HEK293T (cell line): Measurements from ENCODE around the gene GYG2.

ENCODE experiments used
- CTCF ChIA-PET: fragments of 350-600 bp; formaldehyde crosslinking; extraction: SDS; loops from one replicate; lab custom pipeline; 2021; ENCODE audit warnings: antibody characterized with exemption, inconsistent platforms; lab: Yijun Ruan, JAX
- POLR2A ChIA-PET: fragments of 350-600 bp; formaldehyde crosslinking; extraction: SDS; loops from one replicate; lab custom pipeline; 2020; ENCODE audit warnings: antibody characterized with exemption, inconsistent platforms; lab: Yijun Ruan, JAX
- DNase-seq: peaks from one replicate; pipeline ENCODE4 v3.0.0; 2012; ENCODE audit warnings: mixed read lengths; ENCODE audit errors: extremely low spot score
- ARNT ChIP-seq: fragments of 450-650 bp; IDR thresholded peaks from 2 replicates; pipeline ENCODE4 v1.6.1; 2017; ENCODE audit warnings: mild to moderate bottlenecking
- BHLHE40 ChIP-seq: fragments of 450-650 bp; IDR thresholded peaks from 2 replicates; pipeline ENCODE4 v1.6.1; 2016; ENCODE audit warnings: mild to moderate bottlenecking, moderate library complexity, borderline replicate concordance
- CTBP1 ChIP-seq: fragments of 450-650 bp; IDR thresholded peaks from 2 replicates; pipeline ENCODE4 v1.6.1; 2016; ENCODE audit warnings: borderline replicate concordance
- ELF4 ChIP-seq: fragments of 450-650 bp; IDR thresholded peaks from 2 replicates; pipeline ENCODE4 v1.6.1; 2017; ENCODE audit warnings: antibody characterized with exemption
- FOXA1 ChIP-seq: fragments of 450-650 bp; IDR thresholded peaks from 2 replicates; pipeline ENCODE4 v1.6.1; 2016; ENCODE audit warnings: mild to moderate bottlenecking
- FOXK2 ChIP-seq: fragments of 450-650 bp; IDR thresholded peaks from 2 replicates; pipeline ENCODE4 v1.6.1; 2016; ENCODE audit warnings: mild to moderate bottlenecking
- FOXM1 ChIP-seq: fragments of 450-650 bp; IDR thresholded peaks from 2 replicates; pipeline ENCODE4 v1.6.1; 2017; ENCODE audit warnings: mild to moderate bottlenecking, borderline replicate concordance
- HDGF ChIP-seq: fragments of 450-650 bp; IDR thresholded peaks from 2 replicates; pipeline ENCODE4 v1.6.1; 2017; ENCODE audit warnings: antibody characterized with exemption, borderline replicate concordance
- L3MBTL2 ChIP-seq: fragments of 450-650 bp; conservative IDR thresholded peaks from 2 replicates; pipeline ENCODE4 v1.6.1; 2016; ENCODE audit warnings: mild to moderate bottlenecking
- LEF1 ChIP-seq: fragments of 450-650 bp; IDR thresholded peaks from 2 replicates; pipeline ENCODE4 v1.6.1; 2017; ENCODE audit warnings: mild to moderate bottlenecking, borderline replicate concordance
- NFRKB ChIP-seq: fragments of 450-650 bp; IDR thresholded peaks from 2 replicates; pipeline ENCODE4 v1.6.1; 2016; ENCODE audit warnings: mild to moderate bottlenecking, moderate library complexity
- SP1 ChIP-seq: fragments of 450-650 bp; IDR thresholded peaks from 2 replicates; pipeline ENCODE4 v1.6.1; 2017
- SUZ12 ChIP-seq: fragments of 450-650 bp; IDR thresholded peaks from 2 replicates; pipeline ENCODE4 v1.6.1; 2016; ENCODE audit warnings: mild to moderate bottlenecking
- TARDBP ChIP-seq: fragments of 450-650 bp; IDR thresholded peaks from 2 replicates; pipeline ENCODE4 v1.6.1; 2016
- ZNF384 ChIP-seq: fragments of 450-650 bp; IDR thresholded peaks from 2 replicates; pipeline ENCODE4 v1.6.1; 2016
- TF ChIP-seq, protein P1 (sequence below): fragments of 450-650 bp; IDR thresholded peaks from 2 replicates; pipeline ENCODE4 v1.6.1; 2016

Gene GYG2

DNA sequence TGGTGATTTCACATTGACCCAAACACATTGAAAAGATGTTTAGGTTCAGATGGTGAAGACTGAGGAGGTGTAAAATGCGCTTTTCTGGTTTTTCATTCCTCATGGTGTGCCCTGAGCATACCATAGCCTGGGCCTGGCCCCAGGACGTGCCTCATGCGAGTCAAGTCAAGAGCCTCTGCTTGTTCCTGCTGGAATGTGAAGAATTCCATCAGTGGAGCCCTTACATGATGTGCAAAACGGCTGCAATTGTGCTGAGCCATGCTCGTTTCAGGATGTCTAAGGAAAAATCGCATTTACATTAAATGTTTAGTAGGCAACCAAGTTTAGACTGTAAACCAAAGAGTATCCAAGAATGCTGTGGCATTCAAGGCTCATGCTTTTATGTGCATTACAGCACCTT is 34.9 kb downstream of the GYG2 start:
- POLR2A ChIA-PET, result no interaction called here
- TF ChIP-seq TARDBP (no peak), FOXK2 (no peak), FOXA1 (no peak), FOXM1 (no peak), SUZ12 (no peak), ZNF384 (no peak), LEF1 (no peak), NFRKB (no peak), SP1 (no peak), ARNT (no peak), ELF4 (no peak), L3MBTL2 (no peak), BHLHE40 (no peak), CTBP1 (no peak)
- TF ChIP-seq, protein P1, sequence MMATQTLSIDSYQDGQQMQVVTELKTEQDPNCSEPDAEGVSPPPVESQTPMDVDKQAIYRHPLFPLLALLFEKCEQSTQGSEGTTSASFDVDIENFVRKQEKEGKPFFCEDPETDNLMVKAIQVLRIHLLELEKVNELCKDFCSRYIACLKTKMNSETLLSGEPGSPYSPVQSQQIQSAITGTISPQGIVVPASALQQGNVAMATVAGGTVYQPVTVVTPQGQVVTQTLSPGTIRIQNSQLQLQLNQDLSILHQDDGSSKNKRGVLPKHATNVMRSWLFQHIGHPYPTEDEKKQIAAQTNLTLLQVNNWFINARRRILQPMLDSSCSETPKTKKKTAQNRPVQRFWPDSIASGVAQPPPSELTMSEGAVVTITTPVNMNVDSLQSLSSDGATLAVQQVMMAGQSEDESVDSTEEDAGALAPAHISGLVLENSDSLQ, result no peak
- CTCF ChIA-PET, result no interaction called here
- DNase-seq, result no peak

DNA sequence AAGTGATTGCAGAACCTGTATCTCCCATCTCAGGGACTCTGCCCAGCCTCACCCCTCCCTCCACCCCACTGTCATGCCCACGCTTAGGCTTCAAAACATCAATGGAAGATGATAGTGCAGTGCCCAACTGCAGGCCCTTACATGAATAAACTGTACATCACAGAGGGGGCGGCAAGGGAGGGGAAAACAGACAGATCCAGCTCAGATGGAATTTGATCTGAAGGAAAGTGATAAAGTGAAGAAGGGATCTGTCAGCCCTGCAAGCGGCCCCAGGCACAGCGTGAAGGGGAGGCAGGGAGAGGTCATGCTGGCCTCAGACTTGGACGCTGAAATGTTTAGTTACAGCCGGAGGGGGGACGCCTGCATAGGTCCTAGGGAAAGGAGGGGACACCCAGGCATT is 38.5 kb downstream of the GYG2 start:
- ChIA-PET POLR2A (no interaction called here), CTCF (no interaction called here)
- no peak for DNase-seq
- TF ChIP-seq TARDBP, result no peak
- no peak for TF ChIP-seq CTBP1
- TF ChIP-seq LEF1, result no peak
- no peak for TF ChIP-seq L3MBTL2

DNA sequence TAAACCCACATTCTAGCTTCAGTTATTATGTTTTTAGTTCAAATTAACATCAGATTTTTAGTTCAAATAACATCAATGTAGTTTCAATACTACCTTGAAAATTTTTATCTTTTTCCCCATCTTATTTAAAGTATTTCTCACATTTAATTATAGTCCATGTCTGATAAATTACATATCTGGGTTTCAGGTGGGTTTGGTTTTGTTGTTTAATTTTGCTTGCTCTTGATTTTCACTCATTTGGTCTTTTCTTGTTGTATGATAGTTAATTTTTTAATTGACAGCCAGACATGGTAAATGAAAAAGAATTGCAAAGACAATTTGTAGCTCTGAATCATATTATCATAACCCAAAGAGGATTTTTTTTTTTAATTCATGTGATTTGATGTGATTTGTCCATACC is 41.9 kb downstream of the GYG2 start:
- POLR2A ChIA-PET, result no interaction called here
- no peak for DNase-seq
- no peak for TF ChIP-seq NFRKB
- no peak for TF ChIP-seq SP1
- no peak for TF ChIP-seq ELF4
- no peak for TF ChIP-seq TARDBP
- TF ChIP-seq SUZ12, result no peak
- TF ChIP-seq BHLHE40, result no peak
- TF ChIP-seq ARNT, result no peak
- TF ChIP-seq CTBP1, result no peak
- TF ChIP-seq LEF1, result no peak
- CTCF ChIA-PET, result no interaction called here

DNA sequence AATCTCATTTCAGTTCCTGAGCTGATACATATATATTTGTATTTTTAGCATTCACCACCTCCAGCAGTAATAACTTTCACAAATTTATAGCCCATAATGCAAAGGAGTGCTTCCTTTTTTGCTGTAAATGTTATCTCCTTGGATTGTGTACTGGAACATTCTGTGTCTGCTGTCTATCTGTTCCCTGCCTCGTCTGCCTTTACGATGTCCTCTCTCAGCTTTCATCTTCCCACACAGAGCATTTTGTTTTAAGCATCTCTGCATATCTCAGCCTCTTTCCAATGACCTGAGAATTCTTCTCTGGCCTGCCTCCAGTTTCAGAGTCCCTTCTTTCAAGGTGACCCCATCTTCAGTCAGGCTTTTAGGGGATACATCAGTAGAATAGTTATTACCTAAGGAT is 43.1 kb downstream of the GYG2 start:
- ChIA-PET CTCF (no interaction called here), POLR2A (no interaction called here)
- no peak for DNase-seq
- TF ChIP-seq NFRKB, result no peak
- TF ChIP-seq ELF4, result no peak
- no peak for TF ChIP-seq FOXM1
- TF ChIP-seq HDGF, result no peak
- no peak for TF ChIP-seq TARDBP
- no peak for TF ChIP-seq CTBP1
- no peak for TF ChIP-seq FOXK2
- TF ChIP-seq SP1, result no peak
- no peak for TF ChIP-seq BHLHE40
- TF ChIP-seq, protein P1, result no peak
- TF ChIP-seq ZNF384, result no peak
- no peak for TF ChIP-seq SUZ12
- no peak for TF ChIP-seq FOXA1
- TF ChIP-seq L3MBTL2, result no peak

DNA sequence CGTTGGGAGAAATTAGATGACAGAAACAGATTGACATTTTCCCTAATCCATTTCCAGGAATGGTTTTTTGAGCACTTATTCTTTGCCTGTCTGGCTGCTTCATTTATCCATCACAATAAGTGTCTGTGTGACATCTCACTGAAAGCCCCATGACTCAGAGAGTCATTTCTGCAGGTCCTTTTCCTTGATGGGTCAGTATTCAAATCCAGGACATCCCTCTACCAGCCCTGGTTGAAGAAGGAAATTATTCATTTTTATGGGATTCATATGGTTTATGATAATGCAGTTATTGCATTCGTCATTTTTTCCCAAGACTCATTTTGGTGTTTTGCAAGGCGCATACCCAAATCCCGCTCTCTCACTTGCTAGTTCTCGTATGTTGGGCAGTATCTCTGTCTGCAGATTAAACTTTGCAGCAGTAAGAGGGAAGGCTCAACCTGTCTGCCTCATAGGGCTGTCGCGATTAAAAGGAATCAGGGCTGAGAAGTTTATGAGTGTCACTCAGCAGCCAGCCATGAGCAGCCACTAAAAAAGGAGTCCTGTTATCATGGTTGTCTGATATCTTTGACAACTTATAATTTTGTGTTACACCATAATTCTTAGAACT is 44.0 kb downstream of the GYG2 start:
- TF ChIP-seq, protein P1, result no peak
- TF ChIP-seq ARNT (no peak), SP1 (no peak)
- no peak for DNase-seq
- POLR2A ChIA-PET, result no interaction called here
- CTCF ChIA-PET, result no interaction called here

GRCh38 chrX:2874222-2875135 is 45.7 kb downstream of the GYG2 start:
- CTCF ChIA-PET, result no interaction called here
- no peak for DNase-seq
- POLR2A ChIA-PET, result no interaction called here
- TF ChIP-seq BHLHE40 (no peak), FOXK2 (no peak), SP1 (no peak), SUZ12 (no peak), L3MBTL2 (no peak), HDGF (no peak), NFRKB (no peak), FOXA1 (no peak), ZNF384 (no peak), CTBP1 (no peak), TARDBP (no peak), ELF4 (no peak), FOXM1 (no peak)
- TF ChIP-seq, protein P1, result no peak
